D721Med (cell line): ENCODE data around the gene ANTXR1.
A peak's percentile ranks its signal among the peaks of the same experiment; 100 is the strongest.

Experiments
- DNase-seq: peaks from one replicate; pipeline ENCODE4 v3.0.0; 2011; ENCODE audit warnings: low spot score; ENCODE audit not compliant: insufficient read length
- FAIRE-seq: peaks from 2 replicates; lab custom pipeline; 2011; peaks lifted over from hg19 to GRCh38; lab: Jason Lieb, UNC
- CTCF ChIP-seq: IDR thresholded peaks from 2 replicates; pipeline ENCODE4 v1.5.1; 2012; ENCODE audit warnings: mild to moderate bottlenecking, control low read depth; ENCODE audit not compliant: insufficient read depth; ENCODE audit errors: missing control alignments

The ANTXR1 gene

GRCh38 chr2:69070969-69071368 lies 58.0 kb downstream of the ANTXR1 start:
- no peak for TF ChIP-seq CTCF
- no peak for DNase-seq
- FAIRE-seq = peak; percentile 6

GRCh38 chr2:69073928-69074570 lies 61.1 kb downstream of the ANTXR1 start:
- DNase-seq (no peak), FAIRE-seq (no peak)
- no peak for TF ChIP-seq CTCF

DNA sequence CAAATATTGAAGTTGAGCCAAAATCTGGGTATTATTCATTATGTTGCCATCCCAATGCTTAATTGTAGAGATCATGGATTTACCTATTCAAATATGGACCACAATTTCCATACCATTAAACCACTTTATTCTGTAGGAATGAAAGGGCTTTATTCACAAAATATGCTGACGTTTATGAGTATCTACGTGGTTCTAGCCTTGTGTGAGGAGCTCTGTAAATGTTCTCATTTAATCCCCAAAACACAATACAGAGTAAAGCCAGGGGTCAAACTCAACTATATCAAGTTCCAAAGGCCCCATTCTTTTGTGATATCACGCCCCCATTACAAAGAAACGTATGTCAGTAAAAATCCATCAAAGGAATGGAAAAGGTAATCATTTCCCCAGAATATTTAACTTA lies 61.9 kb downstream of the ANTXR1 start:
- no peak for FAIRE-seq
- no peak for DNase-seq
- TF ChIP-seq CTCF = no peak

GRCh38 chr2:69075486-69075885 lies 62.5 kb downstream of the ANTXR1 start:
- no peak for FAIRE-seq
- no peak for DNase-seq
- no peak for TF ChIP-seq CTCF

GRCh38 chr2:69076601-69077000 lies 63.6 kb downstream of the ANTXR1 start:
- no peak for TF ChIP-seq CTCF
- DNase-seq = no peak
- FAIRE-seq = no peak

DNA sequence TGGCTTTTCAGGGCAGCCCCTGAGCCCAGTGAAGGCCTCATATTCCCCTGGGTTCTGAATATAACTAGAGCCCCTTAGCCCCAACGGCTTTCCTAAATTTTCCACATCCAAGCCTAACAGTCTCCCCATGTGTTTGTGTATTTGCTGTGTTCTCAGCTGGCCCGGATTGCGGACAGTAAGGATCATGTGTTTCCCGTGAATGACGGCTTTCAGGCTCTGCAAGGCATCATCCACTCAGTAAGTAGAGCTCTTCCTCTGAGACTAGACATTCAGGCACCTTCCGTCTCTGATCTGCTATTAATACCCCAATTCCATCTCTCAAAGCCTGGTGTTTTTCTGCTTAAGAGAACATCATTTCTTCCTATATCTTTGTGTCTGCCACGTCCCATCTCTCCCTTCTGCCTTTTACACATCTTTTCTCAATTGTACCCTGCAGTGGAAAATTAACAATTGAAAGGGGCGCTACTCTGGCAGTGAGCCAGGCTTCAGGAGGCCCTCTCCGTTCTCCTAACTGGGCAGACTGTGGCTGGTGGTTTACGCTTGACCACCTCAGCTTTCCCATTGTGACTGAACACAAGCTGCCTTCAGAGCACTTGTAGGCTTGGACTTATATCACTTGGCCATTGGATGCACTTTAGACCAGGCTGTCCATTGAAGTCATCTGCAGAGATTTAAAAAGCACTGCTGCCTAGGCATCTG lies 64.4 kb downstream of the ANTXR1 start:
- TF ChIP-seq CTCF = no peak

GRCh38 chr2:69080071-69080470 lies 67.1 kb downstream of the ANTXR1 start:
- FAIRE-seq (no peak), DNase-seq (no peak)
- no peak for TF ChIP-seq CTCF

More for the DNA sequence above, 64.4 kb downstream of the ANTXR1 start:
- no peak for FAIRE-seq
- no peak for DNase-seq
